Ovary (tissue), 3 donors: Measurements from ENCODE around the gene LRRC10.

Experiments used
- EP300 ChIP-seq: sonication (generic); formaldehyde crosslinking; IDR thresholded peaks from one replicate; pipeline ENCODE4 v1.6.1; 2017; ENCODE audit warnings: antibody characterized with exemption
- TF ChIP-seq, protein P1 (sequence below), 3 donors: fragments of 450-650 bp in 2 of 3; fragments of 200-600 bp in 1 of 3; IDR thresholded peaks; one replicate each; pipeline versions ENCODE4 v1.5.1 to v1.8.0; 2016 to 2022; ENCODE audit warnings: antibody characterized with exemption in 3 of 3, mild to moderate bottlenecking in 1 of 3
- donor health status: DM: no; HTN: no; CAD: no.

DNA sequence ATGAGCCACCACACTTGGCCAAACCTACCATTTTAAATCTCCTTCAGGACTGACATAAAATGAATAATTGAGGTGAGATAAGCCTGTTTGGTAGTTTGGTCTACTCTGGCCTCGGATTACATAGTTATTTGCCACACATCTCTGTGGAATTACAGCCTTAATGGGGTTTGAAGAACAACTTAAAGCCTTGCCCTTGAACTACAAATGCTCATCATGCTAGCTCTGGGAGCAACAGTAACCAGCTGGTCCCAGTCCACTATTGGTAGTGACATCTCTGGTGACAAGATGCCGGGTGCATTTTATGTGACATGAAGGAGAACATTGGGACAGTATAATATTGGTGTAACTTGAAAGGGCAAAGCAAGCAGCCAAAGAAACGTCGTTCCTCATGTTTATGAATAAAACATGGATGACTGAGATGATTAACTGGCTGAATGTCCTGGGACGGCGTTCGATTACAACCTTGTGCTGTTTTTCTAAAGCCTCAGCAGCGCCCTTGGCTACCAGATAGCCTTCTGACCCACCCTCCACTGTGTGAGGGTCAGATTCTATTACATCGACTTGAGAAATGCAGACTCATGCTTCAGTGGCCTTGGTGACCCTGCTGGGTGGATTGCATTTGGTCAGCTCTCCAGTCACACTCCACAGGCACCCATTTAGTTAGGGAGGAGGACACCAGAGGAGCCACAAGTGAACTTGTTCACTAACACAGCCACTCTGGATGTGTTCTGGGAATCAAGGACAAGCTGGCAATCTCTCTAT, 46.9 kb upstream of the LRRC10 start:
- TF ChIP-seq, protein P1, sequence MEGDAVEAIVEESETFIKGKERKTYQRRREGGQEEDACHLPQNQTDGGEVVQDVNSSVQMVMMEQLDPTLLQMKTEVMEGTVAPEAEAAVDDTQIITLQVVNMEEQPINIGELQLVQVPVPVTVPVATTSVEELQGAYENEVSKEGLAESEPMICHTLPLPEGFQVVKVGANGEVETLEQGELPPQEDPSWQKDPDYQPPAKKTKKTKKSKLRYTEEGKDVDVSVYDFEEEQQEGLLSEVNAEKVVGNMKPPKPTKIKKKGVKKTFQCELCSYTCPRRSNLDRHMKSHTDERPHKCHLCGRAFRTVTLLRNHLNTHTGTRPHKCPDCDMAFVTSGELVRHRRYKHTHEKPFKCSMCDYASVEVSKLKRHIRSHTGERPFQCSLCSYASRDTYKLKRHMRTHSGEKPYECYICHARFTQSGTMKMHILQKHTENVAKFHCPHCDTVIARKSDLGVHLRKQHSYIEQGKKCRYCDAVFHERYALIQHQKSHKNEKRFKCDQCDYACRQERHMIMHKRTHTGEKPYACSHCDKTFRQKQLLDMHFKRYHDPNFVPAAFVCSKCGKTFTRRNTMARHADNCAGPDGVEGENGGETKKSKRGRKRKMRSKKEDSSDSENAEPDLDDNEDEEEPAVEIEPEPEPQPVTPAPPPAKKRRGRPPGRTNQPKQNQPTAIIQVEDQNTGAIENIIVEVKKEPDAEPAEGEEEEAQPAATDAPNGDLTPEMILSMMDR (IDR thresholded peaks at IDR 0.05) = no peak
- TF ChIP-seq EP300 = no peak
